AG09319 (cell line): ENCODE results near the gene ARL16.
A peak's percentile ranks its signal among the peaks of the same experiment; 100 is the strongest.

ENCODE experiments used
- DNase-seq: peaks from one replicate; pipeline ENCODE4 v3.0.0-alpha.2; 2010; ENCODE audit warnings: low read depth; ENCODE audit errors: extremely low read depth
- TF ChIP-seq, protein P1 (sequence below): IDR thresholded peaks from 2 replicates; pipeline ENCODE4 v1.5.1; 2011; ENCODE audit warnings: low read depth, mild to moderate bottlenecking, inconsistent platforms, low read length, moderate library complexity

Gene ARL16

GRCh38 chr17:81644496-81644895, 39.1 kb downstream of the ARL16 start:
- TF ChIP-seq, protein P1, sequence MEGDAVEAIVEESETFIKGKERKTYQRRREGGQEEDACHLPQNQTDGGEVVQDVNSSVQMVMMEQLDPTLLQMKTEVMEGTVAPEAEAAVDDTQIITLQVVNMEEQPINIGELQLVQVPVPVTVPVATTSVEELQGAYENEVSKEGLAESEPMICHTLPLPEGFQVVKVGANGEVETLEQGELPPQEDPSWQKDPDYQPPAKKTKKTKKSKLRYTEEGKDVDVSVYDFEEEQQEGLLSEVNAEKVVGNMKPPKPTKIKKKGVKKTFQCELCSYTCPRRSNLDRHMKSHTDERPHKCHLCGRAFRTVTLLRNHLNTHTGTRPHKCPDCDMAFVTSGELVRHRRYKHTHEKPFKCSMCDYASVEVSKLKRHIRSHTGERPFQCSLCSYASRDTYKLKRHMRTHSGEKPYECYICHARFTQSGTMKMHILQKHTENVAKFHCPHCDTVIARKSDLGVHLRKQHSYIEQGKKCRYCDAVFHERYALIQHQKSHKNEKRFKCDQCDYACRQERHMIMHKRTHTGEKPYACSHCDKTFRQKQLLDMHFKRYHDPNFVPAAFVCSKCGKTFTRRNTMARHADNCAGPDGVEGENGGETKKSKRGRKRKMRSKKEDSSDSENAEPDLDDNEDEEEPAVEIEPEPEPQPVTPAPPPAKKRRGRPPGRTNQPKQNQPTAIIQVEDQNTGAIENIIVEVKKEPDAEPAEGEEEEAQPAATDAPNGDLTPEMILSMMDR, result no peak
- DNase-seq, result no peak

DNA sequence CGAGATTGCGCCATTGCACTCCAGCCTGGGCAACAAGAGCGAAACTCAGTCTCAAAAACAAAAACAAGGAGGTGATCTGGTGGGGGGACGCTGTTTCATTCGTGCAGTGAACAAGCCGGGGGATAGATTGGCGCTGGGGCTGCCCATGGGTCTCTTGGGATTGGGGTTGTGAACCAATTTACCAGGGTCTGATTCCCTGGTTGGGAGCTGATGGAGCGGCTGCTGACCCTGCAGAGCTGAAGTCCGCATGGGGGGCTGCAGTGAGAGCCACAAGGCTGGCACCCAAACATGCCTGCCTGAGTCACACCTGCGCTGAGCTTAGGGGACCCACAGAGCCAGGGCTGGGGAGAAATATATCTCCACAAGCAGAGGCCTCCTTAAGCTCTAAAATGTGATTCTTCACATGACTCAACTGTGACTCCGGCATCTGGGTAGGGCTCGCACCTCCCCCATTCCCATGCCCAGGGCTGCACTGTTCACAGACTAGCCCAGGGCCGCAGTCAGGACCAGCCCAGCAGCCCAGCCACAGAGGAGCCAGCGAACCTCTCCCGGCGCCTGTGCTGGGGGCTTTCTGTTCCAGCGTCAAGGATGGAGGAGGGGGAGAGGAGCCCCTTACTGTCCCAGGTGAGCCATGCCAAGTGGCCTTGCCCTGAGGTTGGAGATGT, 41.6 kb downstream of the ARL16 start:
- no peak for DNase-seq
- TF ChIP-seq, protein P1, result no peak

DNA sequence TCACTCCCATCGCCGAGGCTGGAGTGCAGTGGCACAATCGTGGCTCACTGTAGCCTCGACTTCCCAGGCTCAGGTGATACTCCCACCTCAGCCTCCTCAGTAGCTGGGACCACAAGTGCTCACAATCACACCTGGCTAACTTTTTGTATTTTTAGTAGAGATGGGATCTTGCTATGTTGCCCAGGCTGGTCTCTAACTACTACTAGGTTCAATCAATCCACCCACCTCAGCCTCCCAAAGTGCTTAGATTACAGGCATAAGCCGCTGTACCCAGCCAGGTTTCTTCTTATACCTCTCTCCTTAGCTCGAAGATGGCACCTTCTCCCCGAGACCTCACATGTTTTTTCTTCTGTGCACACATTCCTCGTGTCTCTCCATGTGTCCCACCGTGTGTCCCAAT, 43.6 kb downstream of the ARL16 start:
- DNase-seq, result no peak
- TF ChIP-seq, protein P1, result no peak

GRCh38 chr17:81638683-81639082, 44.9 kb downstream of the ARL16 start:
- no peak for DNase-seq
- TF ChIP-seq, protein P1, result no peak

DNA sequence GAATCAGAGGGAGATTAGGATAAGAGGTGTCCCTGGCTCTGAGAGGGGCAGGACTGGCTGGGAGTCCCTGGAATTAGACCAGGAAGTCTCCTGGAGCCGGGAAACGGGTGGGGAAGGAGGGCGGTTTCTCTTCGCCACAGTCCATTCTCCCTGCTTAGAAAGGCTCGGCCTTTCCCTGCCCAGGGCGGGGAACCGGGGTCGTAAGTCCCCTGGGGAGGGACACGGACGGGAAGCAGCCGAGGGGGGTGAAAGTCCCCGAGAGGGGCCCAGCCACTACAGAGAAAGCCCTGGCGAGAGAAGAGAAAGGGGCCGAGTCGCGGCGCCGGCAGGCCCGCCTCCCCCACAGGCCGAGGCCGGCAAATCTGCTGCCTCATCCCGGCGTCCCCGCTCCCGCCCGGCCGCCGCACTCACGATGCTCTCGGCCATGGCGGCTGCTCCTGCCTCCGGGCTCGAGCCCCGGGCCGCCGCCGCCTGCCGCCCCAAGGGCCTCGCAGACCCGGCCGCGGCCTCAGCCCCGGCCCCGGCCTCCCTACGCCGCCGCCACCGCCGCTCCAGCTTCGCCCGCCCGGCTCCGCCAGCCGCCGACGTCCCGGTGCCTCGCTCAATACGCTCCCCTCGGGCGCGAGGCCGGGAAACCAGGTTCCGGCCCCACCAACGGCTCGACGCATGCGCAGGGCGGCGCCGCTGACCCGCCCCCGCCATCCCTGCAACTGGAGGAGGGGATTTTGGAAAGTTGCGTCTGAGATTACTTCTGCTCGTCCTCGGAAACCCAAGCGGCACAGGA, 46.9 kb downstream of the ARL16 start, which contains the start of the genes NPLOC4 and TSPAN10:
TSS of gene NPLOC4 (minus strand) at position 608 of the 784 bp plus-strand sequence. CDS start at position 426, 182 bp downstream.
TSS of gene TSPAN10 (plus strand) at position 692 of the 784 bp plus-strand sequence. CDS start 5,217 bp downstream, outside the sequence.
- peak; percentile 59 for DNase-seq
- TF ChIP-seq, protein P1, result no peak

GRCh38 chr17:81635973-81636504, 47.6 kb downstream of the ARL16 start:
- TF ChIP-seq, protein P1, result no peak
- DNase-seq, result peak; percentile 2

- TF ChIP-seq, protein P1, result no peak
- DNase-seq, result no peak
These were observed 48.2 kb downstream of the ARL16 start for GRCh38 chr17:81635431-81635830.
